ENCODE results near the gene CAMKK1.

Gene CAMKK1

GRCh38 chr17:3885970-3886369 lies 6.9 kb downstream of the CAMKK1 start:
- Histone ChIP-seq H3K79me2 (ENCODE audit: insufficient read depth, low read length) (no peaks in the 10 kb centered on the region), H3K27me3 (ENCODE audit: insufficient read depth, low read length, poor library complexity, severe bottlenecking) (no peaks in the 10 kb centered on the region), H3K36me3 (ENCODE audit: insufficient read depth, low read length) (no peaks in the 10 kb centered on the region), H3K9me2 (replicated peaks; ENCODE audit: low read depth, low read length) (no peaks in the 10 kb centered on the region), H4K20me1 (ENCODE audit: insufficient read depth, low read length, poor library complexity, severe bottlenecking) (no peaks in the 10 kb centered on the region), H3K4me2 (ENCODE audit: low read depth, low read length, poor library complexity, severe bottlenecking) (no peak overlapping the region), H3K9me3 (ENCODE audit: insufficient read depth, low read depth, low read length) (no peaks in the 10 kb centered on the region), H3F3A (ENCODE audit: low read depth) (no peaks in the 10 kb centered on the region), H2AFZ (ENCODE audit: low read length) (no peak overlapping the region), H3K9ac (ENCODE audit: low read depth, low read length, poor library complexity, severe bottlenecking) (no peak overlapping the region), H3K4me1 (ENCODE audit: insufficient read depth, low read length, poor library complexity, severe bottlenecking) (peaks cover 16% of the 10 kb centered on the region), H3K4me3 (ENCODE audit: low read length, poor library complexity, severe bottlenecking) (no peak overlapping the region)
- no peak for TF ChIP-seq EZH2phosphoT487 (IDR thresholded peaks at IDR 0.05; ENCODE audit: borderline replicate concordance)
- TF ChIP-seq, protein P1, sequence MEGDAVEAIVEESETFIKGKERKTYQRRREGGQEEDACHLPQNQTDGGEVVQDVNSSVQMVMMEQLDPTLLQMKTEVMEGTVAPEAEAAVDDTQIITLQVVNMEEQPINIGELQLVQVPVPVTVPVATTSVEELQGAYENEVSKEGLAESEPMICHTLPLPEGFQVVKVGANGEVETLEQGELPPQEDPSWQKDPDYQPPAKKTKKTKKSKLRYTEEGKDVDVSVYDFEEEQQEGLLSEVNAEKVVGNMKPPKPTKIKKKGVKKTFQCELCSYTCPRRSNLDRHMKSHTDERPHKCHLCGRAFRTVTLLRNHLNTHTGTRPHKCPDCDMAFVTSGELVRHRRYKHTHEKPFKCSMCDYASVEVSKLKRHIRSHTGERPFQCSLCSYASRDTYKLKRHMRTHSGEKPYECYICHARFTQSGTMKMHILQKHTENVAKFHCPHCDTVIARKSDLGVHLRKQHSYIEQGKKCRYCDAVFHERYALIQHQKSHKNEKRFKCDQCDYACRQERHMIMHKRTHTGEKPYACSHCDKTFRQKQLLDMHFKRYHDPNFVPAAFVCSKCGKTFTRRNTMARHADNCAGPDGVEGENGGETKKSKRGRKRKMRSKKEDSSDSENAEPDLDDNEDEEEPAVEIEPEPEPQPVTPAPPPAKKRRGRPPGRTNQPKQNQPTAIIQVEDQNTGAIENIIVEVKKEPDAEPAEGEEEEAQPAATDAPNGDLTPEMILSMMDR (conservative IDR thresholded peaks at IDR 0.05; ENCODE audit: low read length) = no peak

DNA sequence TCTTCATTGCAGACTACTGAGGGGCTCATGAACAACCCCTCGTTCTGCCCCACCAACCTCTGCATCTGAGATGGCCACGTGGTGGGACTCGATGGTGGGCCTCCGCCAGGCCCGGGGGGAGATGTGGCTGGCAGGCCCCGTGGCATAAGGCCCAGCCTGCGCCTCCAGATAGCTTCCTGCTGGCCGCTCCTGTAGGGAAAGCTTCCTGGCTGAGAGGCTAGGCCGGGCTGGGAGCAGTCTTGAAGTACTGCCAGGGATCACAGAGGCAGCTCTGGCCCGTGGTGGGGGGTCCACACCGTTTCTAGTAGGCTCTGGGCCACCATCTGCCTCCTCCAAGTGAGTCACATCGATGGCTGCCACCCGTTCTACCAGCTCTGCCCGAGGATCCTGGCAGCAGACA lies 7.6 kb downstream of the CAMKK1 start:
- no peaks in the 10 kb centered on the region for H3K36me3 ChIP-seq (ENCODE audit: insufficient read depth, low read length)
- no peaks in the 10 kb centered on the region for H4K20me1 ChIP-seq (ENCODE audit: insufficient read depth, low read length, poor library complexity, severe bottlenecking)
- no peaks in the 10 kb centered on the region for H3K27me3 ChIP-seq (ENCODE audit: insufficient read depth, low read length, poor library complexity, severe bottlenecking)
- no peak overlapping the region for H3K4me2 ChIP-seq (ENCODE audit: low read depth, low read length, poor library complexity, severe bottlenecking)
- H3K9me3 ChIP-seq (ENCODE audit: insufficient read depth, low read depth, low read length) = no peaks in the 10 kb centered on the region
- no peaks in the 10 kb centered on the region for H3K79me2 ChIP-seq (ENCODE audit: insufficient read depth, low read length)
- H3K4me1 ChIP-seq (ENCODE audit: insufficient read depth, low read length, poor library complexity, severe bottlenecking) = peaks cover 16% of the 10 kb centered on the region
- TF ChIP-seq, protein P1 (conservative IDR thresholded peaks at IDR 0.05; ENCODE audit: low read length) = no peak
- TF ChIP-seq EZH2phosphoT487 (IDR thresholded peaks at IDR 0.05; ENCODE audit: borderline replicate concordance) = no peak
- H3K9me2 ChIP-seq (replicated peaks; ENCODE audit: low read depth, low read length) = no peaks in the 10 kb centered on the region
- no peaks in the 10 kb centered on the region for H3F3A ChIP-seq (ENCODE audit: low read depth)
- H2AFZ ChIP-seq (ENCODE audit: low read length) = no peak overlapping the region
- H3K9ac ChIP-seq (ENCODE audit: low read depth, low read length, poor library complexity, severe bottlenecking) = no peak overlapping the region
- no peak overlapping the region for H3K4me3 ChIP-seq (ENCODE audit: low read length, poor library complexity, severe bottlenecking)

DNA sequence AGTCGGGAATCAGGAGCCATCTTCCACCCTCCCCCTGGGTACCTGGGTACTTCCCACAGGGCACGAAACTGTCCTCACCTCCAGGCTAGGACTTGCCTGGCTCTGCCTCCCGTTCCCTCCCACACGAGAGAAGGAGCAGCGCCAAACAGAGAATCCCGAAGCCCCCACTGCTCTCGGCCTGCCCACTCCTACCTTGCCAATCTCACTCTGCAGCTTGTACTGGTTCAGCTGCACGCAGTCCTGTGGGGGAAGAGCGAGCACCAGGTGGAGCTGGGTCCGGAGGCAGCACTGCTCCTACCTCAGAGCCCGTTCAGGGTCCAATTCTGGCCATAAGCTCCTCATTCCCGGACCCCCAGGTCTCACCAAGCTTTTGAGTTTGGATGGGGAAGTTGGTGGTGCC lies 8.7 kb downstream of the CAMKK1 start:
- Histone ChIP-seq H3K79me2 (ENCODE audit: insufficient read depth, low read length) (no peaks in the 10 kb centered on the region), H3K4me3 (ENCODE audit: low read length, poor library complexity, severe bottlenecking) (no peak overlapping the region), H2AFZ (ENCODE audit: low read length) (no peak overlapping the region), H3K9ac (ENCODE audit: low read depth, low read length, poor library complexity, severe bottlenecking) (no peak overlapping the region), H3K9me2 (replicated peaks; ENCODE audit: low read depth, low read length) (no peaks in the 10 kb centered on the region), H3K27me3 (ENCODE audit: insufficient read depth, low read length, poor library complexity, severe bottlenecking) (no peaks in the 10 kb centered on the region), H3K4me2 (ENCODE audit: low read depth, low read length, poor library complexity, severe bottlenecking) (no peak overlapping the region), H3F3A (ENCODE audit: low read depth) (no peaks in the 10 kb centered on the region), H3K4me1 (ENCODE audit: insufficient read depth, low read length, poor library complexity, severe bottlenecking) (peaks cover 16% of the 10 kb centered on the region), H3K36me3 (ENCODE audit: insufficient read depth, low read length) (no peaks in the 10 kb centered on the region), H3K9me3 (ENCODE audit: insufficient read depth, low read depth, low read length) (no peaks in the 10 kb centered on the region), H4K20me1 (ENCODE audit: insufficient read depth, low read length, poor library complexity, severe bottlenecking) (no peaks in the 10 kb centered on the region)
- TF ChIP-seq, protein P1 (conservative IDR thresholded peaks at IDR 0.05; ENCODE audit: low read length) = no peak
- TF ChIP-seq EZH2phosphoT487 (IDR thresholded peaks at IDR 0.05; ENCODE audit: borderline replicate concordance) = no peak

Data from Loucy (cell line).